ENCODE data around the gene CA10.

CA10 gene

GRCh38 chr17:51683291-51683690 is 475.2 kb downstream of the CA10 start:
- no CpG with 5 or more reads among the region's 10 CpGs for WGBS, 2 donors (ENCODE audit: extremely low coverage in 2 of 2, insufficient read length in 2 of 2, insufficient replicate concordance in 1 of 2)
- Histone ChIP-seq H3K4me2 (ENCODE audit: insufficient read depth, low read length, poor library complexity, severe bottlenecking) (no peak overlapping the region), H4K8ac (ENCODE audit: low read depth, low read length) (no peak overlapping the region), H3K4me3 (ENCODE audit: low read length in 2 of 2) (no peak overlapping the region), H3K27me3 (ENCODE audit: control insufficient read depth in 3 of 3, insufficient read depth in 3 of 3, low read depth in 1 of 3, low read length in 3 of 3) (no peaks in the 10 kb centered on the region), H3K9ac (ENCODE audit: low read depth, low read length, poor library complexity) (no peak overlapping the region), H2BK15ac (ENCODE audit: low read length) (no peak overlapping the region), H3K36me3 (replicated peaks in 1 of 2; ENCODE audit: control insufficient read depth in 2 of 2, insufficient read depth in 2 of 2, low read length in 2 of 2) (no peaks in the 10 kb centered on the region), H2BK5ac (ENCODE audit: low read length) (no peak overlapping the region), H2AFZ (ENCODE audit: low read length) (no peak overlapping the region), H4K91ac (ENCODE audit: low read depth, low read length, poor library complexity) (no peak overlapping the region), H3K9me3 (replicated peaks in 1 of 2; ENCODE audit: control insufficient read depth in 2 of 2, insufficient read depth in 1 of 2, low read depth in 1 of 2, low read length in 2 of 2) (no peaks in the 10 kb centered on the region), H3K4ac (ENCODE audit: low read length) (no peak overlapping the region), H3K27ac (replicated peaks; ENCODE audit: low read length) (no peak overlapping the region), H3K79me1 (ENCODE audit: low read depth, low read length) (no peaks in the 10 kb centered on the region), H3K4me1 (ENCODE audit: control insufficient read depth in 2 of 2, insufficient read depth in 1 of 2, low read depth in 1 of 2, low read length in 2 of 2) (no peaks in the 10 kb centered on the region), H3K23ac (ENCODE audit: low read depth, low read length, poor library complexity) (no peak overlapping the region), H2AK5ac (ENCODE audit: low read depth, low read length) (no peak overlapping the region), H2BK120ac (ENCODE audit: low read depth, low read length) (no peak overlapping the region), H2BK12ac (ENCODE audit: low read length) (no peak overlapping the region), H3K14ac (ENCODE audit: low read length) (no peak overlapping the region), H3K18ac (ENCODE audit: low read length) (no peak overlapping the region)
- DNase-seq (ENCODE audit: low spot score): no peak

GRCh38 chr17:51682115-51682514 is 476.4 kb downstream of the CA10 start:
- no peak overlapping the region for H2BK12ac ChIP-seq (ENCODE audit: low read length)
- no peak overlapping the region for H2BK120ac ChIP-seq (ENCODE audit: low read depth, low read length)
- H3K14ac ChIP-seq (ENCODE audit: low read length): no peak overlapping the region
- no peaks in the 10 kb centered on the region for H3K4me1 ChIP-seq (ENCODE audit: control insufficient read depth in 2 of 2, insufficient read depth in 1 of 2, low read depth in 1 of 2, low read length in 2 of 2)
- H2AFZ ChIP-seq (ENCODE audit: low read length): no peak overlapping the region
- no peak for DNase-seq (ENCODE audit: low spot score)
- no peak overlapping the region for H3K27ac ChIP-seq (replicated peaks; ENCODE audit: low read length)
- WGBS, 2 donors (ENCODE audit: extremely low coverage in 2 of 2, insufficient read length in 2 of 2, insufficient replicate concordance in 1 of 2): no CpG with 5 or more reads among the region's 5 CpGs
- no peaks in the 10 kb centered on the region for H3K36me3 ChIP-seq (replicated peaks in 1 of 2; ENCODE audit: control insufficient read depth in 2 of 2, insufficient read depth in 2 of 2, low read length in 2 of 2)
- H3K4me2 ChIP-seq (ENCODE audit: insufficient read depth, low read length, poor library complexity, severe bottlenecking): no peak overlapping the region
- H3K23ac ChIP-seq (ENCODE audit: low read depth, low read length, poor library complexity): no peak overlapping the region
- H2AK5ac ChIP-seq (ENCODE audit: low read depth, low read length): no peak overlapping the region
- no peak overlapping the region for H3K9ac ChIP-seq (ENCODE audit: low read depth, low read length, poor library complexity)
- H3K18ac ChIP-seq (ENCODE audit: low read length): no peak overlapping the region
- no peaks in the 10 kb centered on the region for H3K27me3 ChIP-seq (ENCODE audit: control insufficient read depth in 3 of 3, insufficient read depth in 3 of 3, low read depth in 1 of 3, low read length in 3 of 3)
- H2BK5ac ChIP-seq (ENCODE audit: low read length): no peak overlapping the region
- H3K79me1 ChIP-seq (ENCODE audit: low read depth, low read length): no peaks in the 10 kb centered on the region
- H3K9me3 ChIP-seq (replicated peaks in 1 of 2; ENCODE audit: control insufficient read depth in 2 of 2, insufficient read depth in 1 of 2, low read depth in 1 of 2, low read length in 2 of 2): no peaks in the 10 kb centered on the region
- no peak overlapping the region for H3K4me3 ChIP-seq (ENCODE audit: low read length in 2 of 2)
- H3K4ac ChIP-seq (ENCODE audit: low read length): no peak overlapping the region
- H4K91ac ChIP-seq (ENCODE audit: low read depth, low read length, poor library complexity): no peak overlapping the region
- H4K8ac ChIP-seq (ENCODE audit: low read depth, low read length): no peak overlapping the region
- H2BK15ac ChIP-seq (ENCODE audit: low read length): no peak overlapping the region

- H3K14ac ChIP-seq (ENCODE audit: low read length): no peak overlapping the region
- H3K4me2 ChIP-seq (ENCODE audit: insufficient read depth, low read length, poor library complexity, severe bottlenecking): no peak overlapping the region
- H3K9ac ChIP-seq (ENCODE audit: low read depth, low read length, poor library complexity): no peak overlapping the region
- WGBS, 2 donors (ENCODE audit: extremely low coverage in 2 of 2, insufficient read length in 2 of 2, insufficient replicate concordance in 1 of 2): no CpG with 5 or more reads among the region's 1 CpG
- H2BK5ac ChIP-seq (ENCODE audit: low read length): no peak overlapping the region
- H3K18ac ChIP-seq (ENCODE audit: low read length): no peak overlapping the region
- no peak overlapping the region for H3K4me3 ChIP-seq (ENCODE audit: low read length in 2 of 2)
- H2BK12ac ChIP-seq (ENCODE audit: low read length): no peak overlapping the region
- H3K27ac ChIP-seq (replicated peaks; ENCODE audit: low read length): no peak overlapping the region
- H2BK120ac ChIP-seq (ENCODE audit: low read depth, low read length): no peak overlapping the region
- no peak overlapping the region for H3K23ac ChIP-seq (ENCODE audit: low read depth, low read length, poor library complexity)
- no peaks in the 10 kb centered on the region for H3K79me1 ChIP-seq (ENCODE audit: low read depth, low read length)
- DNase-seq (ENCODE audit: low spot score): no peak
- no peak overlapping the region for H2AFZ ChIP-seq (ENCODE audit: low read length)
- no peak overlapping the region for H2AK5ac ChIP-seq (ENCODE audit: low read depth, low read length)
- no peak overlapping the region for H2BK15ac ChIP-seq (ENCODE audit: low read length)
- H3K4me1 ChIP-seq (ENCODE audit: control insufficient read depth in 2 of 2, insufficient read depth in 1 of 2, low read depth in 1 of 2, low read length in 2 of 2): no peaks in the 10 kb centered on the region
- H3K27me3 ChIP-seq (ENCODE audit: control insufficient read depth in 3 of 3, insufficient read depth in 3 of 3, low read depth in 1 of 3, low read length in 3 of 3): no peaks in the 10 kb centered on the region
- H4K8ac ChIP-seq (ENCODE audit: low read depth, low read length): no peak overlapping the region
- no peaks in the 10 kb centered on the region for H3K9me3 ChIP-seq (replicated peaks in 1 of 2; ENCODE audit: control insufficient read depth in 2 of 2, insufficient read depth in 1 of 2, low read depth in 1 of 2, low read length in 2 of 2)
- no peak overlapping the region for H3K4ac ChIP-seq (ENCODE audit: low read length)
- no peaks in the 10 kb centered on the region for H3K36me3 ChIP-seq (replicated peaks in 1 of 2; ENCODE audit: control insufficient read depth in 2 of 2, insufficient read depth in 2 of 2, low read length in 2 of 2)
- H4K91ac ChIP-seq (ENCODE audit: low read depth, low read length, poor library complexity): no peak overlapping the region
Observed at GRCh38 chr17:51677875-51678274, 480.6 kb downstream of the CA10 start.

GRCh38 chr17:51676691-51677487 is 481.6 kb downstream of the CA10 start:
- Histone ChIP-seq H4K91ac (ENCODE audit: low read depth, low read length, poor library complexity) (no peak overlapping the region), H3K9ac (ENCODE audit: low read depth, low read length, poor library complexity) (no peak overlapping the region), H2BK5ac (ENCODE audit: low read length) (no peak overlapping the region), H3K23ac (ENCODE audit: low read depth, low read length, poor library complexity) (no peak overlapping the region), H3K4me3 (ENCODE audit: low read length in 2 of 2) (no peak overlapping the region), H3K36me3 (replicated peaks in 1 of 2; ENCODE audit: control insufficient read depth in 2 of 2, insufficient read depth in 2 of 2, low read length in 2 of 2) (no peaks in the 10 kb centered on the region), H3K18ac (ENCODE audit: low read length) (no peak overlapping the region), H3K9me3 (replicated peaks in 1 of 2; ENCODE audit: control insufficient read depth in 2 of 2, insufficient read depth in 1 of 2, low read depth in 1 of 2, low read length in 2 of 2) (no peaks in the 10 kb centered on the region), H3K4ac (ENCODE audit: low read length) (no peak overlapping the region), H2AFZ (ENCODE audit: low read length) (no peak overlapping the region), H2AK5ac (ENCODE audit: low read depth, low read length) (no peak overlapping the region), H3K79me1 (ENCODE audit: low read depth, low read length) (no peaks in the 10 kb centered on the region), H2BK12ac (ENCODE audit: low read length) (no peak overlapping the region), H3K27ac (replicated peaks; ENCODE audit: low read length) (no peak overlapping the region), H3K14ac (ENCODE audit: low read length) (no peak overlapping the region), H2BK15ac (ENCODE audit: low read length) (no peak overlapping the region), H3K4me2 (ENCODE audit: insufficient read depth, low read length, poor library complexity, severe bottlenecking) (no peak overlapping the region), H3K27me3 (ENCODE audit: control insufficient read depth in 3 of 3, insufficient read depth in 3 of 3, low read depth in 1 of 3, low read length in 3 of 3) (no peaks in the 10 kb centered on the region), H2BK120ac (ENCODE audit: low read depth, low read length) (no peak overlapping the region), H3K4me1 (ENCODE audit: control insufficient read depth in 2 of 2, insufficient read depth in 1 of 2, low read depth in 1 of 2, low read length in 2 of 2) (no peaks in the 10 kb centered on the region), H4K8ac (ENCODE audit: low read depth, low read length) (no peak overlapping the region)
- DNase-seq (ENCODE audit: low spot score): no peak
- no CpG with 5 or more reads among the region's 5 CpGs for WGBS, 2 donors (ENCODE audit: extremely low coverage in 2 of 2, insufficient read length in 2 of 2, insufficient replicate concordance in 1 of 2)
